Esophagus squamous epithelium (tissue), 4 donors: ENCODE measurements around the gene TRMT10B.

Source experiments
- CTCF ChIP-seq, 6 experiments: fragments of 450-650 bp in 4 of 6; fragments of 200-600 bp in 2 of 6; sonication (generic) in 2 of 6; IDR thresholded peaks; one replicate each; pipeline ENCODE4 v1.5.1; 2016 to 2019; ENCODE audit warnings: antibody characterized with exemption in 6 of 6, mild to moderate bottlenecking in 4 of 6, moderate library complexity in 4 of 6
- POLR2A ChIP-seq, 4 donors: fragments of 450-650 bp; IDR thresholded peaks; one replicate each; pipeline ENCODE4 v1.6.1; 2017; ENCODE audit warnings: antibody characterized with exemption in 4 of 4, mild to moderate bottlenecking in 4 of 4, moderate library complexity in 3 of 4

DNA sequence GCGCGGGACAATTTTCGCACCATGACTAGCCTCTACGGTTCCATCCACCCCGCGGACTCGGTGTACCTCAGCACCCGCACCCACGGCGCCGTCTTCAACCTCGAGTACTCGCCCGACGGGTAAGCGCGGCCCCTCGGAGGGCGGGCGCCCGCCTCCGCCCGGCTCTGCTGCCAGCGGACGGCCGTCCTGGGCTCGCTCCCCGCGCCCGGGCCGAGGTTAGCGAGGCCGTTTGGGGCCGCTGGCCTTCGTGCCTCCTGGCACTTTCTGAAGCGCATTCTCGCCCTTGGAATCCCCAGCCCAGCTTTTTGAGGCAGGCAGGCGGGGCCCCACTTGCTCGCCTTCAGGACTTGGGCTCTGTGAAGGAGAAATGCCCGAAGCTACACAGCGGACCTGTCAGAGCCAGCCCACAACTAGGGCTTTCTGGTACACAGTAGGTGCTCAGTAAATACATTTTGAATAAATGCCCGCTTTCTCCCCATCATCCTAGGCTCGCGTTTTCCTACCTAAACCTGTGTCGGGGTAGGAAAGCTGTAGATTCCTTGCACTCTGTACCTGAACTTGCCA lies 47.8 kb downstream of the TRMT10B start:
- TF ChIP-seq POLR2A (IDR thresholded peaks at IDR 0.05) (no peak), CTCF (IDR thresholded peaks at IDR 0.05) (no peak)
